ENCODE measurements around the gene PHACTR1.
"Not testable (repeated sequence)": the region's sequence is repeated elsewhere in the genome, so short reads cannot be mapped to it uniquely, and the experiment has no call there.

The PHACTR1 gene

DNA sequence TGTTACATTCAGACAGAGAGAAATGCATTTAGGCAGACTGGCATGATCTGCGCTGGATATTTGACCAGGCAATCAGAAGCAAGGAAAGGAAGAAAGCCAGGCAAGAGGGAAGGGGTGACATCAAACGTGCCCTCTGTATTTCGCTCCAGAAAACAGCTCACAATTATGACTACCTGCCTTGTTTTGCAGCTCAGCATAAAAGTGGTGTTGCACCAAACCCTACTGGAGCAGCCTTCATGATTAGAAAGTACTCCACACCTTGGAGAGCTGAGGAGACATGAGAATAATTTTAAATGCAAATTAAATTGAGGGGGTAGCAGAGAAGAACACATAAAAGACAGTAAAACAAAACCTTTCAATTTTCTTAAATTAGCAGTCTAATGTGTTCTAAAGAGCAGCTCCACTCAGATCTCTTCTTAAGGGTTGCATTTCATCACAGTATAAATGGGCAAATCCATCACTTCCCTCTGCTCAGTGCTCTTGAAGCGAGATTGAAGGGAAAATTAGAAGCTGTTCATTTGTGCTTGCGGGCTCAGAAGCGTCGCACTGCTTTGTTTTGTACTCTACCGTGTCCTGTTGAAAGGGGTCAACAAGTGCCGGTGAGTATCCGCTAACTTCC lies at the start of gene PHACTR1:
Gene PHACTR1 (plus strand): TSS at position 470 of the 619 bp plus-strand sequence.
- DNase-seq = no peak

DNA sequence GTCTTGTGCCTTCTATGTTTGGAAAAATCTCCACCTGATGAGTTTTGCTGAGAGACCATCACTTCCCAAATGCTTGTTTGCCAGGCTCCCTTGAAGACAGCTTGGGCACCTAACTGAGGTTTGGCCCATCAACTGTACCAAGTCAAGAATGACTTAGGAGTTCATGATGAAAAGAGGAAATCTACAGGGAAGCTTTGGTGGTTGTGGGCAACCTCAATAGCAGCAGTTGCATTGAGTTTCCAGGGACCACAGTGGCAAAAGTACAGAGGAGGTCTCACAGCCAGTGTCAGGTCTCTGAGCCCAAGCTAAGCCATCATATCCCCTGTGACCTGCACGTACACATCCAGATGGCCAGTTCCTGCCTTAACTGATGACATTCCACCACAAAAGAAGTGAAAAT lies 49.7 kb upstream of the PHACTR1 start:
- no peak for DNase-seq

DNA sequence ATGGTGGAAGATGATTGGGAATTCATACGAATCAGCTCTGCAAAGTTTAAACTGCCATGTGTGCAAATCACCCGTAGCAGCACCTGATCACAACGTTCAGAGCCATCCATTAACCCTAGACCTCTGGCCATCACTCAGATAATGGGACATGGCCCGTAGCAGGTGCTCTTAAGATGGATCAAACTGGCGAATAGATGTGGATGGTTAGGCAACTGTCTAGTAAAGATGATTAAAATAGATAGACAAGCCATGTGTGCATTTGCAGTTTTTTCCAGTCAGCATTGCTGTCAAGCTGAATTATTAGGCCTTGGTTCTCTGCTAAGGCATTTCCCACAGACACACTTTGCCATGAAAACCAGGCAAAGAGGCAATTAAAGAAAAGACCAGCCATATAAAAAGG lies 40.6 kb upstream of the PHACTR1 start:
- no peak for DNase-seq

DNA sequence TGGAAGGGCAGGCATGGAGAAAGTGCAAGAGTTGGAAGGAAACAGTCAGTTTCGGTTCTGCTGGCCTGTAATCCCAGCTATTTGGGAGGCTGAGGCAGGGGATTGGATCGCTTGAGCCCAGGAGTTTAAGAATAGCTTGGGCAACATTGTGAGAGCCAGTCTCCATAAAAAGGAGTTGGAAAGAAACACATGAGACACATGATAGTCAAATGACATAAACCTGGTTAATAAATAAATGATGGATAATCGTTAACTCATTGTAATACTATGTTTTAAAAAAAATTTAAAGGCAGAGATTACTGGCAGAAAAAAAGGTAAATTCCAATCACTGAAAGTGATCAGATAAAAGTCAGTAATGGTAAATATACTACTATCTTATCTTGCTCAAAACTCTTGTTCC lies 37.2 kb upstream of the PHACTR1 start:
- no peak for DNase-seq

DNA sequence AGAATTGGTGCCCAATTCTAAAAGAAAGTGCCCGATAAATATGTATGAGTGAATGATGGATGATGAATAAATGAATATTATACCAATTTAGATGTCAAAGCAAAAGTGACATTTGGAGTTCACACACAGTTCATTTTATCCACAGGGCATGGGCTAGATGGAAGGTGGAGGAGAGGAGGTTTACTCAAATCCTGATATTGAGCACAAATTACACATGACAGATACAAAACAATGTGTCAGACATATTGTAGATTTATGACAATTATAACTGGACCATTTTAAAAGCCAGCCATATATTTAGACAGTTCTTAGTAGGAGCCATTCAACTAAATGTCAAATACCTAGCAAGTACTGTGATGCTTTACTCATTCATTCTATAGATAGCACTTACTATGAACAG lies 23.4 kb upstream of the PHACTR1 start:
- DNase-seq = no peak

DNA sequence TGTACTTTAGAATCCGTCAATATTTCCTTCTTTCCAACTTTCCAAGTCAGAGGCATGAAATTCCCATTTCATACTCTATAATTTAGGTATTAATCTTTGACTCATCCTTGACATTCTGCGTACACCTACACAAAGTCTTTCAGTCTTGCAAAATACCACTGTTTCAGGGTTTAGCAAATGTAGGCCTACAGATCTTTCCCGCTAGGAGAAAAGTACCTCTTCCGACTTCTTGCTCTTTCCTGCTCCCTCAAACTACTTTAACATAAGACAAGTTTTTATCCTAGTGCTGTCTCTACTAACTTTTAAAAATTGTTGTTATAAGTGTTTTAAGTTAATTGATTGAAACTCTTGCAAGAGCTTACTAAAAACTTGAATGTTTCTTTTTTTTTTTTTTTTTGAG lies 18.3 kb upstream of the PHACTR1 start:
- no peak for DNase-seq

DNA sequence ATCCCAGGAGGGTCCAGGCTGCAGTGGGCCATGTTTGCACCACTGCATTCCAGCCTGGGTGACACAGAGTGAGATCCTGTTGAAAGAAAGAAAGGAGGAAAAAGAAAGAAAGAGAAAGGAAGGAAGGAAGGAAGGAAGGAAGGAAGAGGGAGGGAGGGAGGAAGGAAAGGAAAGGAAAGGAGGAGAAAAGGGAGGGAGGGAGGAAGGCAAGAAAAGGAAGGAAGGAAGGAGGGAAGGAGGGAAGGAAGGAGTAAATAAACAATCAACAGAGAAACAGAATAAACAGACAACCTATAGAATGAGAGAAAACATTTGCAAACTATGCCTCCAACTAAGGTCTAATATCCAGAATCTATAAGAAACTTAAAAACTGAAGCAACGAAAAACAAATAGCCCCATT lies 11.6 kb upstream of the PHACTR1 start:
- DNase-seq = no peak

DNA sequence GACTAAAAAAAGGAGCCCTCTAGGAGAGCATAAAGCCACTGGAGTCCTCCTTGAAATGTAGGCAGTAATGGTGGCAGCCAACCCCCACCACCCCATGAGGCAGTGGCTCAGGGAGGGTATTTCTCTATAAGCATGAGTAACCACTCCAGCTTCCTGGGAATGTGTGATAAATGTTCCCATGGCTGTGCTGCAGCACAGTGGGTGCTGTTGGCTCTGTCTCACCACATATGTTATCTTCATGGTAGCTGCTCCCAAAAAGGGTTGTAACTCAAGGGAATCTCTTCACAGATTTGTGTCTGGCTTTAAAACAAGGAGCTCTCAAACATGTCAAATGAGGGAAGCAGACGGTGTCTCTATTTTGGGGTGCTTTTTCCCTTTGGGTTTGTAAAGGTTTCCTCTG lies 7.5 kb upstream of the PHACTR1 start:
- DNase-seq = no peak

DNA sequence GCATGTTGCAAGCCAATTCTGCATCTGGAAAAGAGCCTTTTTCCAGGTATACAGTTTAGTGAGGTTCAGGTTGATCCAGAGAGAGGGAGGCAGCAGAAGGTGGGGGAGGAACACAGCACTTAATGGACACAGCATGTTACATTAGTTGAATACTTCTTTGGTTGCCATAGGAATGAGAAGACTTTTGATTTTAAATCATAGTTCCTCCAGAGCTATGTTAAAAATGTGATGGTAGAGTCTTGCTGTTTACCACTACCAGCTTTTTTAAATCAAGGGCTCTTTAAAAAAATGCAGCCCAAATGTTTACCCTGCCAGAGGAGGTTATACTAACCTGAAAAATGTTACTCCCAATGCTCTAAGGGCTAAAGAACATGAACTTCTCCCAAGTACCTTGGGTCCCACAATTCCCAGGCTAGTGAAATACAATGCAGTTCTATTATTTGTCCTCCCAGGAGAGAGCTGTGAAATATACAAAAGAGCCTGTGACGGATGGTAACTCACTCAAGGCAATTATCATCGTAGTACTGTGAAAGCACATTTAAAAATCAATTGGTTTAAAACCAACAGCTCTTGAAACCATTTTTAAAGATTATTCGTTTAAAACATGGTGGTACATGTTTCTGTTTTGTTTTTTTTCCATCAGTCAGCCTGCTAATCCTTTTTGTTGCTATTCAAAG lies 6.9 kb upstream of the PHACTR1 start:
- no peak for DNase-seq

DNA sequence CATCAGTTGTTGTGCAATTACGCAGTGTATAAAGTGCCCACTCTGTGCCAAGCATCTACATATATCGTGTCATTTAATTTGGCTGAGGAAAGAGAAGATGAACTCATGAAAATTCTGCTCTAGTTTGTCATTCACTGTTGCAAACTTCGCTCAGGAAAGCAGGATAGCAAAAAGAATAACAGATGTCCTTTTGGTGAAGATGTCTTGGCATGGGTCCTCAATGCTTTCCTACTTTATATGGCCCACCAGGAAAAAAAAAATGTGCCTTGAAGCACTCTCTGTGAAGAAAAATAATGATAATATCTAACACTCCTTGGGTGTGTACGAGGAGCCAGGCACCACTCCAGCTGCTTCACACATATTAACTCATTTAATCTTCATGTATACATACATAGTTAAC lies 5.6 kb upstream of the PHACTR1 start:
- no peak for DNase-seq

DNA sequence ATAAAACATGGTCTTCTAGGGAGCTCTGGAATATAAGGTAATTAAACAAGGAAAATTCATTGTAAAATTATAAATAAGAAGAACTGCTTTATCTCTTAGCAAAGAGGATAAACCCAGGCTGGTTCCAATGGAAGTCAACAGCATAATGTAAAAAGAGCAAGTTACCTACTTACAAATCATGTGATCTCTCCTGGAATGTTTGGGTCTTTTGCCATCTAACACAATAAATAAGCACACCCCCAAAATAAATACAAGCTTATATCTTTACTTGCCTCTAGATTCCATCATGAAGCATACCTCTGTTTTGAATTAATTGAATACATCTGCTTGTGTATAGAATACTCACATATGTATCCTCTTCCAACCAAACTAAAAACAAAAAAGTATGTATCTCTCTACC lies 2.5 kb upstream of the PHACTR1 start:
- DNase-seq = no peak

DNA sequence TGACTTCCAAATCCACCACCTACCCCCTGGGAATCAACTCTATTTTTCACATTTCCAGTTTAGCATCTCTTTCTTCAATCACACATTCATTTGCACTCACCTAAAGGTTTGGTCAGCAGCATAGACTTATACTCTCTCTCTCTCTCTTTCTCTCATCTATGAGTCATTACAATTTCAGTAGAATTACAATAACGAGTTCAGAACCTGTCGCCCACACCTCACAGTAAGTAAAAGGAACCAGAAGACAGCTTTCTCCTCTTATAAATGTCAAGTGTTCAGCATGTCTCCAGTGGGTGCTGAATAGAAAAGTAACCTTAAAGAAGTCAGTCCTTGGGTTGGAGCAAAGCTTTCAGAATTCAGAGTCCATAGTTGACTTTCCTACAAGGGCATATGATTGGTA lies 1.1 kb upstream of the PHACTR1 start:
- no peak for DNase-seq

DNA sequence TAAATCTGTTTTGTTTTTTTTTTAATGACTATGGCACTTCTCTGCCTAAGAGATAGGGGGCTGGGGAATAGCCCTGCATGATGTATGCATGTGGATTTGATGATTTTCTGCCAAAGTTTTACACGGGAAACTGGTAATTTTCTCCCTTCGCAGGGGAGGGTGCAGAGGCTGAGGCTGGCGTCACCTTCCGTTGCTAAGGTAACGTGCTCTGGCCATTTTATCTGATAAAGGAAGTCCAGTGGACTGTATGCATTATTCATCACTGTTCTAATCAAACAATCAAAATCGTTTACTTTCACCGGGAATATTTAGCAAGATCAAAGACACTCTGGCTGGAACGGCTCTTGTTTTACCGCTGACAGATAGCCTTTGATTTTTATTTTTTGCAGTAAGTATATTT lies 789 bp downstream of the PHACTR1 start:
- peak; percentile 75 for DNase-seq

DNA sequence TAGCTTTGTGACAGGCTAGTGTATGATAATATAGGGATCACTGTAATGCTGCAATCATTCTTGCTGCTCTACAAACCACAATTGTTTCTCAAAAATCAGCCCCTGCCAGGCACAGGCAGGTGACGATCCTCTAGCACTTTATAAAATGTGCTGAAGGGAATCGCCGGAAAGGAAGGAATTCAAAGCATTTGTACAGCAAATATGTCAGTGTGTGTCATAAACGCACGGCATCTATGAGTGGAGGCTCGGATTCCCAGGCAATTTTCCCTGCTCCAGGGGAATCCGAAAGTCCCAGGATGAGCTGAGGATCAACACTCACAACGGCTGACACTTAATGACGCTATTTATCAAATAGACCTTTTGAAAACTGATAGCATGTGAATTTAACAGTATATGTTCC lies 1.4 kb downstream of the PHACTR1 start:
- DNase-seq = no peak

DNA sequence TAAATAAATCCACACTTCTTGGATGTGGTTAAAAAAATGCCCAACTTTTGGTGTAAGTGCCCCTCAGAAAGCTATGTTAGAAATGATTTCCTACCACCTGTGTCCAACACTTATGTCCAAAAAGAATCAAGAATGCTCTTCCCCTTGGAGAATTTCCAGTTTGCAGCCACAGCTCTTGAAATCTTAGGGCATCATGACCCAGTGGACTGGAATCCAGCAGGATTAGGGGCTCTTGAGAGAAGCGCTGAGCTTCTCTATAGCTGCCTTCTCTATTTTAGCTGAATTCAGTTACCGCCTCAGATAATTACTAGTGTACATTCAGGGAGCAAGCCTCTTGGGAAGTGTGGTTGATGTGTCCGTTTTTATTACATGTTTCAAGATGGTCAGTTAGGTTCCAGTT lies 2.5 kb downstream of the PHACTR1 start:
- DNase-seq = no peak

DNA sequence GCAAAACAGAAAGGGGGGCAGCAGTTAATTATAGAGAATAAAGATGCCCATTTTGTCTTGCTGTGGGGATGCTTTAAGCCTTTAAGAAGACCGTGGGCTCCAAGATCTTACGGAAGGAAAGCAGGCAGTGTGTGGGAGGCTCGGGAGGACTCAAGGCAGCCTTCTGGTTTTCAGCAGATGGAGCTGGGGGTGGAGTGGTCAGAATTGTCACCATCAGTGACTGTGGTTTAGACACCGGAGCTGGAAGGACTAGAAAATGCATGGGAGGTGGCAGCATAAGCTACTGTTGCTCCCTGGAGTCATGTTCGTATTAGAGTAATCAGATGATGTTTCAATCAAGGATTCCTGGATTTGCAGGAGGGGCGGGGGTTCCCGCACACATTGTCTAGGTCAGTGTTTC lies 3.7 kb downstream of the PHACTR1 start:
- no peak for DNase-seq

DNA sequence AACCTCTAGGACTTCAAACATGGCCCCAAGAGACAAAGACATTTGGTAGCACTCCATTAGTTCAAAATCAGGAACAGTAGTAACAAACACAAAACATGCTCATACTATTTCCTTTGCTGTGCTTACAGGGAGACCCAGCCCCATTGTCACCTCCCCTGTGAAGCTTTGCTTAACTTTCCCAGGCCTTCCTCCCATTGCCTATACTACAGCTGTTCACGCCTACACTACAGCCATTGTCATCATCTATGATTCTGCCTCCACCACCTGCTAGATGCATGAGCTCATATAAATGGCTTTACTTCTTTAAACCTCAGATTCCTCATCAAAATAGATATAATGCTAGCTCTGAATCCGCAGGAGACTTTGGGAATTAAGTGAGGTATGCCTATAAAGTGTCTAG lies 8.7 kb downstream of the PHACTR1 start:
- no peak for DNase-seq

DNA sequence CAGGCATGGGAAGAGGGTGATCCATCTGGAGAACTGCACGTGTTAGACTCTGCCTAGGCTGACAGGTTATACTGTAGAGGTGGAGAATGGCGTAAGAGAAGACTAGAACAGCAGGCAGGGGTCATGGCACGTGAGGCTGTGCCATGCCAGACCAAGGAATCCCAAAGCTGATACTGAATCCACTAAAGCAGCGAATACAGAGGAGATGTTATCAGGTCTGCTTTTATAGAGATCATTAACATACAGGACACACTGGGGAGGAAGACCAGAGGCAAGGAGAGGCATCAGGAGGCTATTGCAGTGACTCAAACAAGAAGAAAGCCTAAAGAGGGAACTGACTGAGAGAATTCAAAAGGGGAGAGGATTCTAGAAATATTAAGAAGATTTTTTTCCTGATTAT lies 12.9 kb downstream of the PHACTR1 start:
- no peak for DNase-seq

DNA sequence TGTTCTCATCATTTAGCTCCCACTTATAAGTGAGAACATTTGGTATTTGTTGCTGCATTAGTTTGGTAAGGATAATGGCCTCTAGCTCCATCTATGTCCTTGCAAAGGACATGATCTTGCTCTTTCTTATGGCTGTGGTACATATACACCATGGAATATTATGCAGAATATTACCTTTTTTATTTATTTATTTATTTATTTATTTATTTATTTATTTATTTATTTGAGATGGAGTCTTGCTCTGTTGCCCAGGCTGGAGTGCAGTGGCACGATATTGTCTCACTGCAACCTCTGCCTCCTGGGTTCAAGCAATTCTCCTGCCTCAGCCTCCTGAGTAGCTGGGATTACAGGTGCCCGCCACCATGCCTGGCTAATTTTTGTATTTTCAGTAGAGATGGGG lies 14.2 kb downstream of the PHACTR1 start:
- not testable (repeated sequence) for DNase-seq

DNA sequence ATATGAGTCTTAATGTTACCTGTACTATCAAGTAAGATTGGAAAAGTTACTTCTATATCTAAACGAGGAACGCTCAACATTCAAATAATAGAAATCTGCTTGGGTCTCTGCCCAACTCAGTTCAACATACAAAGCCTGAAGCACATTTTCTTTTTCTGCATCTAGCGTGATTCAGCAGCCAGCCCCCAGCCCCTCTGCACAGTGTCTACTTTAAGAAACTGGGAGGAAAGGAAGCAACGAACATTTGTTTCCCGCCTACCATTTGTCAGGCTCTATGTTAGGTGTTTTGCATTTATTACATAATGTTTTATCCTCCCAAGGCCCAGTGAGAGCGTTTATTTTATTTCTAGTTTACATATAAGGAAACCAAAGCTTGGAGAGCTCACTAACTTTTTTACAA lies 17.3 kb downstream of the PHACTR1 start:
- no peak for DNase-seq

DNA sequence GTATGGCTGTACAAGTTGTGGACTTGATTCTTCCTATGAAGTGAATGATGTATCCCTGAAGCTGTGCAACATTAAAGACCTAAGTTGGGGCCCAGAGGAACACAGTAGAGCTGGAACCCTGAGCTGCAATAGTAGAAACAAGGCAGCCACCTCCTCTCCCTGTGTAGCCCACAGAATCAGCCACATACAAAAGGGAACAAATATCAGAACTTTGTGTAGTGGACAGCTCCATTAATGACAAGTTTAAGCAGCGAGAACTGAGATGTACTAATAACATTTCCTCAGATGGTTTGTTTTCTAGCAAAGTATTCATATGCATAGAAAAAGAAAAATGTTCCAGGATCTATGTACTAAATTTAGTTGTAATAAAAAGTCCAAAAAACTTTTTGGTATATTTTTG lies 19.2 kb downstream of the PHACTR1 start:
- no peak for DNase-seq

DNA sequence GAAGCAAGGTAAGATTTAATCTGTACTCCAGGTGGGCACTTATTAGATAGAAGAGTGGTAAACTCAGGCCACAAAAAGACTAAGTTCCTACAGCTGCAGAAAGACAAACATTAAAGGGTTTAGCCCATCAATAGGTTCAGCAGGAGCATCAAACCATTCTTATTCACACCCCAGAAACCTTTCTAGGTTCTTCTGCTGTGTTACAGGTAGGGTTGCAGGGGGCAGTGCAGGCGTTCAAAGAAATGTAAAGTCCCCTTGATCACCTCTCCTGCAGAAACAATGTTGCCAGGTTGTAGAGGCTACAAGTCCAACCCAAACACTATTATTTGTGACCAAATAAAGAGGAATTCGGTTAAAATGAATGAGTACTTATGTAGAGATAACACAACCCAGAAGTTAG lies 31.8 kb downstream of the PHACTR1 start:
- DNase-seq = no peak

DNA sequence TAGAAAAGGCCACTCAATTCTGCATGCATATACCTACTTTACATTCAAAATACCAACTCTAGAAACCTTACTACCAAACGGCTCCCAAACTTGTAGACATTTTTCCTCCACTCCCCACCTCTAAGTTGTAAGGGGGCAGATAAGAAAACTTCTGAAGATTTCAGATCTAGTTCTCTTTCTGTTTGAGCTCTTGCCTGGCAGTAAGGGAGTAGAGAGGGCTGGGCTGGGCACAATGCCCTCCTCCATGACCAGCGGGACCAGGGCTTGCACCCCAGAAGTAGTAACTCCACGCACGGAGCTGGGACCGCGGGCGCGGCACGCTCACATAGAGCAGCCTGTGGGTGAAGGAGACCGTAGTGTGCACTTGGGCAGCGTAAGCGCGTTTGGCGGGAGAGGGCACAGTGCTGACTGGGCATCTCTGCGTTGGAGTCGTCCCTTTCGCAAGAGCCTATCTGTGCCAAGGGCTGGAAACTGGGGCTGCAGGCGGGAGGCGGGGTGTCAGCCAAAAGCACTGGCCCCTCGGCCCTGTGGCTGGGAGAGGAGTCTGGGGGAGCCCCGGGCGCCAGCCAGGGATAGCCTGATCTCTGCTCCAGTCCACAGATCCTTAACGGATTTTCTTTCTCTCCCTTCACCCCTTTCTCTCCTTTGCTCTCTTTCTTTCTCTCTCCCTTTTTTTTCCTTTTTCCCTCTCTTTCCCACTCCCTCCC lies 32.4 kb downstream of the PHACTR1 start:
- peak; percentile 66 for DNase-seq

DNA sequence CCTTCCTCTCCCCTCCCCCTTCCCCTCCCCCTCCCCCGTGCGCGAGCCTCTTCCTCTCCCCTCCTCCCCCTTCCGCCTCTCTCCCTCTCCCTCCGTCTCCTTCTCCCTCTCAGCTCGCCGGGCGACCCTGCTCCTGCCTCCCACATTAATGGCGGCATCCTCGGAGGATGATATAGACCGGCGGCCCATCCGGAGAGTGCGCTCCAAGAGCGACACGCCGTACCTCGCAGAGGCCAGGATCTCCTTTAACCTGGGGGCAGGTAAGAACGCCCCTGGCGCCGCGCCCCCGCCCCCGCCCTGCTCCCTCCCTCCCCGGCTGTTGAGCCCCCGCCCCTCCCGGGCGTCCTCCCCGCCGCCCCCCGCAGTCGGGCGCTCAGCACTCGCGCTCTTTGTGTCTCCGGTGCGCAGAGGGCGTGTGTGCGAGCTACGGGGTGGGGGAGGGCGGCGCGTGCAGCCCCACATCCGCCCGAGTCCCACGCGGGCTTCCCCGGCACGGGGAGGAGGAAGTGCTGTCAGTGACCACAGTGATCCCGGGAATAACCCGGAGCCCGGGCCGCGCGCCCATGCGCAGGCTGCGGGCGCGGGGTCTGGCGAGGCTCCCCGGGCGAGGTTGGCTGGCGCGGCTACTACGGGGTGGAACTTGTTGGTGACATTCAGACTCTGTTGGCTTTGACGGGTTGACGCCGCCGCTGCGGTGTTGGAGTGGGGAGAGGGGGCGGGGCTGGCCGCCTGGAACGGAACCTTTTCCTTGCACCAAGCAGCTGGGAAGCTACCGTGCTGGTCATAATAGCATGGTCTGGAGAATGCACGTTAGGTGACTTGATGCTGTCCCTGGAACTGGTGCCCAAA lies 33.2 kb downstream of the PHACTR1 start:
- peak; percentile 78 for DNase-seq
